HG02798 (cell line): ENCODE data around the gene RPH3AL.
"Not testable (repeated sequence)": the region's sequence is repeated elsewhere in the genome, so short reads cannot be mapped to it uniquely, and the experiment has no call there.

Experiments
- ATAC-seq: cut with Tn5 transposase; IDR thresholded peaks from one replicate; pipeline ENCODE4 v1.9.1; 2021; ENCODE audit warnings: mild to moderate bottlenecking; ENCODE audit not compliant: unreplicated experiment, poor library complexity

The RPH3AL gene

GRCh38 chr17:213286-214105 is 139.1 kb downstream of the RPH3AL start:
- no peak for ATAC-seq

- no peak for ATAC-seq
These were observed 142.2 kb downstream of the RPH3AL start for GRCh38 chr17:210402-210801.

- ATAC-seq, result no peak
These were observed 144.2 kb downstream of the RPH3AL start for GRCh38 chr17:208429-208828.

GRCh38 chr17:207775-208174 is 144.8 kb downstream of the RPH3AL start:
- ATAC-seq, result no peak

- ATAC-seq, result no peak
These were observed 145.6 kb downstream of the RPH3AL start for GRCh38 chr17:206941-207560.

GRCh38 chr17:206484-206883 is 146.1 kb downstream of the RPH3AL start:
- not testable (repeated sequence) for ATAC-seq

- no peak for ATAC-seq
These were observed 146.8 kb downstream of the RPH3AL start for GRCh38 chr17:205817-206216.

GRCh38 chr17:205148-205669 is 147.4 kb downstream of the RPH3AL start:
- no peak for ATAC-seq

GRCh38 chr17:204427-205147 is 148.0 kb downstream of the RPH3AL start:
- no peak for ATAC-seq

- no peak for ATAC-seq
These were observed 150.1 kb downstream of the RPH3AL start for GRCh38 chr17:202501-202951.

- not testable (repeated sequence) for ATAC-seq
These were observed 150.9 kb downstream of the RPH3AL start for GRCh38 chr17:201736-202135.

GRCh38 chr17:201257-201656 is 151.3 kb downstream of the RPH3AL start:
- not testable (repeated sequence) for ATAC-seq

GRCh38 chr17:200586-200985 is 152.0 kb downstream of the RPH3AL start:
- ATAC-seq, result no peak

GRCh38 chr17:199806-200545 is 152.6 kb downstream of the RPH3AL start:
- ATAC-seq, result no peak

GRCh38 chr17:199191-199604 is 153.4 kb downstream of the RPH3AL start:
- ATAC-seq, result no peak

GRCh38 chr17:198225-198624 is 154.4 kb downstream of the RPH3AL start:
- ATAC-seq, result not testable (repeated sequence)

GRCh38 chr17:197352-197751 is 155.3 kb downstream of the RPH3AL start:
- ATAC-seq, result no peak

GRCh38 chr17:194828-195602 is 157.6 kb downstream of the RPH3AL start:
- no peak for ATAC-seq
